ENCODE results near the gene STPG4.

DNA sequence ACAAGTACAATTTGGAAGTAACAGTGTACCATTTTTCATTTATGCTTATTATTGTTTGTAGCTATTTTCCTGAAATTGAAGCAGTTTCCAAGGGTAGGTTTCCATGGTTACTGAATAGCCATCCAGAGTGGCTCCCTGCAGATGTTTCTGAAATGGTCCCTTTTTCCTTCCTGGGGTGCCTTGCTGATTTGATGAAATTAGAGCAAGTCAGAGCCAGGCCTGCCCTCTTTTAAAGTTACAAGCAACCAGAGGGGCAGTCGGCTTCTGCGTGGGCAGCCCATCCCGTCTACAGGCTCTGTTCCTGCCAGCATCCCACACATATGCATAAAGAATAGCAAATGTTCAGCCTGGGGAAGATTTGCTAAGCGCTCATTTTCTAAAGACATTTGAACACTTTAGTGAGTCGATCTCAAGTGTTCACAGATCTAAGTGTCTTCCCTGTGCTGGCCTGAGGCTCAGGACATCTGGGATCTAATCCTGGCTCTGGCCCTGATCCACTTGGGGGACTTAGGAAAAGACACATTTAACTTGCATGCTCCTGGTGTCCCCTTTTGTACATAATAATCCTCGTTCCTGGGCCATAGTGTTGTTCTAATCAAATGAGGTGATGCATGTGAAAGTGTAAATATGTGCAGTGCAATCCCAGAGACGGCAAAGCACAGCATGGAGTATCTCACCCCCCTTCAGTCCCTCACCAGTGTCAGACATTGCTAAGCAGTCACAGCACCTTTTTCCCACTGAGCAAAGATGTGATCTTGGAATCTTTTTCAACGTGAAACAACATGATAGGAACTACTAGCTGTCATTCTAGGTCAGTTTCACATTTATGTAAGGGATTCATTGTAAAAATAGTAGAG, 92.2 kb downstream of the STPG4 start:
- TF ChIP-seq CSDC2 (CRISPR knock-in tag; IDR thresholded peaks at IDR 0.05) (no peak), TCF4 (CRISPR knock-in tag; IDR thresholded peaks at IDR 0.05; ENCODE audit: borderline replicate concordance) (no peak), TOX (CRISPR knock-in tag; IDR thresholded peaks at IDR 0.05; ENCODE audit: borderline replicate concordance) (no peak), ISL1 (CRISPR knock-in tag; IDR thresholded peaks at IDR 0.05) (no peak)
